ENCODE measurements around the gene SH3RF3. TPM values are rescaled to one million over a fixed set of nuclear protein-coding genes. Genes with fewer than 3 reads are reported as not detected.

The SH3RF3 gene
- total RNA-seq, 2 experiments from 2014 or later, result 2.2 to 2.5 TPM

DNA sequence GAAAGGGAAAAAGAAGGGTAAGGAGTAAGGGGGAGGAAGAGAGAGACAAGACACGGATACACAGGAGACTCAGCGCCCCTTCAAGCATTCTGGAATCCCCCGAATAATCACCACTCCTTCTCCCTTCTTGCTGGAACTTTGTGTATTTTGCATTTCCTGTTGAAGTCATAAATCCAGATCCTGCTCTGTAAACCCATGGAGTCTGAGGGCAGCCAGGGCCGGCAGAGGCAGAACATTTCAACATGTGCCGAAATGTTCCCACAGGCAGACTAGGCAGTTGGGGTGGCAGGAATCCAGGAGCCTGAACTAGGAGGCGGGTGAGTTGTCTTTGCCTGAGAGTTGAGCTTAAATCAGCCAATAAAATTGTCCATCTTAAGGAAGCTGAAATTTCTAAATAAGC is 193.1 kb downstream of the SH3RF3 start:
- Mint-ChIP-seq H3K36me3 (no peaks in the 10 kb centered on the region), H3K9me3 (no peaks in the 10 kb centered on the region), H3K4me3 (no peak overlapping the region), H3K4me1 (peaks cover 25% of the 10 kb centered on the region), H3K27me3 (no peaks in the 10 kb centered on the region), H3K27ac (no peak overlapping the region)
- DNase-seq, result no peak

DNA sequence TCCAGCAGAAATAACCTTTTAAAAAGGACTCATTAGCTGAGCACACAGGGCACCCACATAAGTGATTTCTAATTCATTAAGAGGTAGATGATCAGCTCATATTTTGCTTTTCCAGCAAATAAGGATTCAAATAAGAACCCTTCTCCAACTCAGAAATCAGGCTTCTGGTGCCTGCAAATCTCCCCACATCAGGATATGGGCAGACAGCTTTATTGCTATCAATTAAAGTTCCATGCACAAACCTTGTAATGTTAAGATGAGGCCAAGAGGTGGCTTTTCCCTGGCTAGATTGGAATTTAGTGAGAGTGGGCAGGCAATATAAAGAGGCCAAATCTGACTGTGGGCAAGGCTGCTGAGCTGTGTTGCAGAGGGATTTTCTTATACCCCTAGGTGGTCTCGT is 193.6 kb downstream of the SH3RF3 start:
- Mint-ChIP-seq H3K27ac (no peak overlapping the region), H3K9me3 (no peaks in the 10 kb centered on the region), H3K4me1 (peaks cover 25% of the 10 kb centered on the region), H3K36me3 (no peaks in the 10 kb centered on the region), H3K27me3 (no peaks in the 10 kb centered on the region), H3K4me3 (no peak overlapping the region)
- DNase-seq, result no peak

DNA sequence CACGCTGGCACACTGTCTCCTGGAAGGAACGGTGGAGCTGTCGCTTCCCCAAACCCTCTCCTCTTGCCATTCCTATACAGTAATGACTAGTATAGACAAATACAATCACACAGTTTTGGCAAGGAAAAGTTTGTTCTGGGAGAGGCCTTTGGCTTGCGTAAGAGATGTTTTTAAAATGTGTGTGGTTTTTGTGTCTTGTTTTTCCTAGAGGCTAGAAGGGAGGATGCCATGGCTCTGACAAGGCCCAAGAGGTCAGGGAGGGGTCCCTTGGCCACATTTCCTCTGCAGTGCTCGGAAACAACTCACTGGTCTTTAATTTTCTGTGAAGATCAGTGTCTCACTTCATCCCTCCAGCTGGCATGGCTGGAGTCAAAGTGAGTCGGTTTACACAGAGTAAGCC is 195.9 kb downstream of the SH3RF3 start:
- Mint-ChIP-seq H3K36me3 (no peaks in the 10 kb centered on the region), H3K4me3 (no peak overlapping the region), H3K4me1 (peaks cover 15% of the 10 kb centered on the region), H3K27ac (no peak overlapping the region), H3K27me3 (no peaks in the 10 kb centered on the region), H3K9me3 (no peaks in the 10 kb centered on the region)
- no peak for DNase-seq

- Mint-ChIP-seq H3K9me3 (no peaks in the 10 kb centered on the region), H3K4me3 (no peak overlapping the region), H3K36me3 (no peaks in the 10 kb centered on the region), H3K27me3 (no peaks in the 10 kb centered on the region), H3K4me1 (peaks cover 8% of the 10 kb centered on the region), H3K27ac (no peak overlapping the region)
- DNase-seq, result no peak
These were observed 196.6 kb downstream of the SH3RF3 start for GRCh38 chr2:109325570-109325969.

DNA sequence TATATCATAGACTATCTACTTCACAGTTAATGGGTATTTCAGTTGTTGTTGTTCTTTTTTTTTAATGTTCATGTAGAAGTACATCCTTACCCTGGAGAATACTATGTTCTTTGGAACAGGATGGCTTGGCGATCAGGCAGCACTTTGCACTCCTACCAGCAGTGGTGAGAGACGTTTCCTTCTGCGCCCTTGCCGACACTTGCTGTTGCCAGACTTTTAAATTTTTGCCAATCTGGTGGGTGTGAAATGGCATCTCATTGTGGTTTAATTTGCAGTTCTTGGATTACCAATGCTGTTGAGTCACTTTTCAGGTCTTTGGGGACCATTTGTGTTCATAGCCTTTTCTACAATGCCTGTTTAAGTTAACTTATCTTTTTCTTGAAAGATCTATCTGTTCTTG is 197.3 kb downstream of the SH3RF3 start:
- no peak for DNase-seq
- Mint-ChIP-seq H3K4me3 (no peak overlapping the region), H3K4me1 (peaks cover 7% of the 10 kb centered on the region)

GRCh38 chr2:109330056-109330455 is 201.1 kb downstream of the SH3RF3 start:
- no peak overlapping the region for H3K27ac Mint-ChIP-seq
- no peak overlapping the region for H3K4me3 Mint-ChIP-seq
- peaks cover 25% of the 10 kb centered on the region for H3K4me1 Mint-ChIP-seq

More for the DNA sequence above, 197.3 kb downstream of the SH3RF3 start:
- no peaks in the 10 kb centered on the region for H3K36me3 Mint-ChIP-seq
- no peaks in the 10 kb centered on the region for H3K27me3 Mint-ChIP-seq
- no peak overlapping the region for H3K27ac Mint-ChIP-seq
- no peaks in the 10 kb centered on the region for H3K9me3 Mint-ChIP-seq

GRCh38 chr2:109331081-109331480 is 202.1 kb downstream of the SH3RF3 start:
- Mint-ChIP-seq H3K9me3 (no peaks in the 10 kb centered on the region), H3K4me3 (no peak overlapping the region), H3K4me1 (peaks cover 36% of the 10 kb centered on the region), H3K27me3 (no peaks in the 10 kb centered on the region), H3K27ac (no peak overlapping the region), H3K36me3 (no peaks in the 10 kb centered on the region)
- no peak for DNase-seq

More at GRCh38 chr2:109330056-109330455, 201.1 kb downstream of the SH3RF3 start:
- no peak for DNase-seq
- H3K36me3 Mint-ChIP-seq, result no peaks in the 10 kb centered on the region
- H3K27me3 Mint-ChIP-seq, result no peaks in the 10 kb centered on the region
- H3K9me3 Mint-ChIP-seq, result no peaks in the 10 kb centered on the region

DNA sequence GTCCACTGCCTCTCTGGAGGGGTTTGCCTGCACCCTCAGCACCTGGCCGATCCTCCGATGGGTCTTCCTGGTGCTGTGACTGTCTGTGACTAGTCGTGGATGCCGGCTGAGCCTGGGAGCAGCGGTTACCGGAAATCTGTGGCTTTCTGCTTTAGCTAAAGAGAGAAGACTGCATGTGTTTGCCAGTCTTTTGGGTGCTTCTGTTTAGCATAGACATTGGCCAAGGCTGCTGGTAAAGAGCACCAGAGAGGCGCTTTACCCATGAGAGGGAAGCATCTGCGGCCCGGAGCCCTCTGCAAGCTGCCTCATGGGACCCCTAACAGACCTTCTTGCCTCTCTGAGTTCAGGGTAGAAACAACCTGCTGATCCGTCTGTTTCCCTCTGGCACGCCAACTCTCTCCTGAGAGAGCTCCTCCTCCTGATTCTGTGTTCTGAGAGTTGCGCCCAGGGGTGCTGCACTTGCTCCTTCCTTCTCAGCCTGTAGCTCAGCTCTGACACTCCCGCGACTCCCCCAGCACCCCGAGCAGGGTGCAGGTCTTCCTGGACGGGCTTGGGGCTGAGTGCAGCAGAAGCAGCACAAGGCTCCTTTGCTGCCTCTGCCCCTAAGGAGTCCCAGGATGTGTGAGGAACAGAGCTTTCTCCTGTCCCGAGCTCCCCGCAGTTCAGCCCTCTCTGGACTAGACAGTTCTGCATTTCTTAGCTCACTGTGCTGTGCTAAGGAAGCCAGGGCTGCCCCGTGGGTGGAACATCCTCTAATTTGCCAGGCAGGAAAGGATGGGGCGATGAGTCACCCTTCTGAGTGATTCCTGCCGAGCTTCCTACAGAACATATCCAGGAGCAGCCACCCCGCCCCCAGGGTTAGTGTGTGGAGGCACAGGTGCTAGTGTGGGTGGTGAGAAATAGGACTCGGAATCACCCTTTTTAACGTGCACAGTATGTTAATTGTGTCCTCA is 203.2 kb downstream of the SH3RF3 start:
- no peaks in the 10 kb centered on the region for H3K36me3 Mint-ChIP-seq
- H3K4me1 Mint-ChIP-seq, result peaks cover 39% of the 10 kb centered on the region
- H3K9me3 Mint-ChIP-seq, result no peaks in the 10 kb centered on the region
- H3K4me3 Mint-ChIP-seq, result peak overlapping the region; percentile 54
- no peaks in the 10 kb centered on the region for H3K27me3 Mint-ChIP-seq
- no peak for DNase-seq
- H3K27ac Mint-ChIP-seq, result no peak overlapping the region

- Mint-ChIP-seq H3K36me3 (no peaks in the 10 kb centered on the region), H3K27me3 (no peaks in the 10 kb centered on the region), H3K4me1 (peaks cover 39% of the 10 kb centered on the region), H3K9me3 (no peaks in the 10 kb centered on the region), H3K4me3 (no peak overlapping the region), H3K27ac (no peak overlapping the region)
- DNase-seq, result no peak
These were observed 203.9 kb downstream of the SH3RF3 start for GRCh38 chr2:109332880-109333279.

- no peak for DNase-seq
- Mint-ChIP-seq H3K9me3 (no peaks in the 10 kb centered on the region), H3K4me3 (no peak overlapping the region), H3K27me3 (no peaks in the 10 kb centered on the region), H3K4me1 (peaks cover 39% of the 10 kb centered on the region), H3K36me3 (no peaks in the 10 kb centered on the region), H3K27ac (no peak overlapping the region)
These were observed 204.6 kb downstream of the SH3RF3 start for GRCh38 chr2:109333414-109334210.

DNA sequence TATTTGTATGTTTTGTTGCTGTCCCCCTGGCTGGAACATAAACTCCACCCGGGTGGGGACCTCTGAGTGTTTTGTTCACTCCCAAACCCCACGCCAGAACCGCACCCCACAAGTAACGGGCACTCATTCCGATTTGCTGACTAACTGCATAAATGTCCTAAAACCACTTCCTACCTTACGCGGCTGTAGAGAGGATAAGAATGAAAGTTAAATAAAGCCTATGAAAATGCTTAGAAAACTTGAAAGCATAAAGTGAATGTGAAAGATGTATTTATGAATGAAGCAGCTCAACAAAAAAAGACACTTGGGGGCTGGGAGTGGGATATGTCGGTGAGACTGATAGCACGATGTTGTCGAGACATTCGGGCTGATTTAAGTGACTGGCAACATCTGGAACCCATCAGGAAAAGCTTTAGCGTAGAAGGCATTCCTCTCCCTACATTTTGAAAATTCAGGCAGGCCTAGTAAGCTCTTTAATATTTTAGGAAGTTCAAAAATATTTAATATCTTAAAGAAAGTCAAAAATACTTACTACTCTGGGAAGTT is 206.7 kb downstream of the SH3RF3 start:
- H3K27me3 Mint-ChIP-seq, result no peaks in the 10 kb centered on the region

DNA sequence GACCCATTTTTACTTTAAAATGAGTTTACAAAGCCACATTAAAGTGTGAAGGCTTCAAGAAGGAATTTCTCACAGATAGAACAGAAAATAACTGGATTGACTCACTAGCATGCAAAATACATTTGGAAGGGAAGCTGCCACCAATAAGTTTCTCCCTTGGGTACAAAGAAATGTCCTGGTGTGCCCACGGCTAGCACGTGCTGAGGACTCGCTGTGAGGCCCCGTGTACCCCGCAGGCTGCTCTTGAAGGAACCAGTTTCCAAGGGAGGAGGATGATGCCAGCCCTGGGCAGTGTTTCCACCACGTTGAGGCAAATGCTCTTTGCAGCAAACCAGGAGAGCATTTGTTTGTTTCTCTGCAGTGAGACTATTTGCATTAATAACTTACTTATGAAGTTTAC is 207.3 kb downstream of the SH3RF3 start:
- Mint-ChIP-seq H3K4me1 (peaks cover 45% of the 10 kb centered on the region), H3K36me3 (no peaks in the 10 kb centered on the region), H3K9me3 (no peaks in the 10 kb centered on the region), H3K27ac (no peak overlapping the region), H3K27me3 (no peaks in the 10 kb centered on the region), H3K4me3 (no peak overlapping the region)
- DNase-seq, result no peak

More for the DNA sequence above, 206.7 kb downstream of the SH3RF3 start:
- Mint-ChIP-seq H3K4me3 (peak overlapping the region; percentile 13), H3K9me3 (no peaks in the 10 kb centered on the region), H3K36me3 (no peaks in the 10 kb centered on the region), H3K4me1 (peaks cover 40% of the 10 kb centered on the region), H3K27ac (peak overlapping the region; percentile 14)
- no peak for DNase-seq

DNA sequence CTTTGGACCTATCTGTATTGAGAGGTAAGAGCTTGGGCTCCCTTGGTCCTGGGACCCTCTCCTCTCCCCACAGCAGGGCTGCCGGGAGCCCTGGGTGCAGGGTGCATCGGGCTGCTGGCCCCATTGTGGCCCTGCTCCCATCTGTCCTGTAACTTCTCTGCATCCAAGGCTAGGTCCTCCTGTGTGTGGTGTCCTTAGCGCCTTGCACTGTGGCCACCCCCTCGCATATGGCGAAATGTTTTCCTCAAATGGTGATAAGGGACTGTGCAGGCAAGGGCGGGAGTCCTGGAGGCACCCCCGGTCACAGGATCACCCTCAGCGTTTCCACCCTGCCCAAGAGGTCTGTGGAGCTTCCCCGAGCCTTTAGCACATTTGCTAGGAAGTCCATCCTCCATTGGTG is 208.2 kb downstream of the SH3RF3 start:
- Mint-ChIP-seq H3K27me3 (no peaks in the 10 kb centered on the region), H3K36me3 (no peaks in the 10 kb centered on the region), H3K9me3 (no peaks in the 10 kb centered on the region), H3K4me1 (peaks cover 51% of the 10 kb centered on the region), H3K27ac (no peak overlapping the region), H3K4me3 (no peak overlapping the region)
- DNase-seq, result no peak

DNA sequence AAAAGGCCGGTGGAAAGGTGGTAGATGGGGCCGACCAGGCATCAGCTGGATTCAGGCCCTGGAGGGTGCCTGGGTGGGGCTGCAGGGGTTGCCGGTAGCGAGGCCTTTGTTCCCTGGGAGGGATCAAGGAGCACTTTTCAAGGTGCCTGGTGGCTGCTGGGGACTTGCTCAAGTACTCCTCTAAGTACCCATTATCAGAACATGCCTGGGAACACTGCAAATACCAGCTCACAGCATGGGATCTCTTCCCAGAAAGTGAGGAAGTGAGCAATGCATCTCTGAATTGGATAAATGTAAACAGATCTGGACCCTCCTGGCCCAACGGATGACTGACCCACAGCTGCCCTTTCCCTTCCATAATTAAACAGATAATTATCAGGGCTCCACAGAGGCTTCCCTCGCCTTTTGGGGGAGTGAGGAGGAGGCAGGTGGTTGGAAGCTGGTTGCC is 210.5 kb downstream of the SH3RF3 start:
- no peaks in the 10 kb centered on the region for H3K9me3 Mint-ChIP-seq
- H3K27ac Mint-ChIP-seq, result no peak overlapping the region
- no peaks in the 10 kb centered on the region for H3K27me3 Mint-ChIP-seq
- no peak for DNase-seq
- no peak overlapping the region for H3K4me3 Mint-ChIP-seq
- H3K36me3 Mint-ChIP-seq, result no peaks in the 10 kb centered on the region
- H3K4me1 Mint-ChIP-seq, result peaks cover 42% of the 10 kb centered on the region

DNA sequence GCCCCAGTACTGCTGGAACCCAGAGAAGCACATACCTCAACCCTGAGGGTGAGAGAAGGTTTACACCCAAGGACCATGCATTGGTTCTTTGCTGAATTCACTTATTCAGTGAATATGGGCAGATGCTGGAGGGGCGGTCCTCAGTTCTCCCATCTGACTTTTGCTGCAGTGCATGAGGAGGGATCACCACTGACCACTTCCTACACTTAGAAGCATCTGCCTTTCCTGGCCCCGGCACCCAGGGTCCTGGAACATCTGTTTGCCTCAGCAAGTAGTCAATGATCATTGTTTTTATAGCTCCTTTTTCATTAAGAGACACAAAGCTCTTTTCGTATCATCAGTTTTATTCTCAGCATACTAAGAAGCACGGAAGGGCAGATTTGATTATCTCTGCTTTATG is 211.4 kb downstream of the SH3RF3 start:
- no peaks in the 10 kb centered on the region for H3K27me3 Mint-ChIP-seq
- no peak overlapping the region for H3K27ac Mint-ChIP-seq
- H3K4me1 Mint-ChIP-seq, result peaks cover 35% of the 10 kb centered on the region
- no peaks in the 10 kb centered on the region for H3K36me3 Mint-ChIP-seq
- no peak for DNase-seq
- no peaks in the 10 kb centered on the region for H3K9me3 Mint-ChIP-seq
- H3K4me3 Mint-ChIP-seq, result no peak overlapping the region
